Epithelial cell of esophagus (primary cell): ENCODE measurements around the gene STAT3.
"Not testable (repeated sequence)": the region's sequence is repeated elsewhere in the genome, so short reads cannot be mapped to it uniquely, and the experiment has no call there.

Experiments
- DNase-seq: peaks from one replicate; pipeline ENCODE4 v3.0.0; 2010; ENCODE audit warnings: low read depth
- H3K4me3 ChIP-seq: 2 replicates; pipeline ENCODE4 v1.5.1; 2011; ENCODE audit warnings: mild to moderate bottlenecking, low read length, control low read depth
- CTCF ChIP-seq: IDR thresholded peaks from 2 replicates; pipeline ENCODE4 v1.5.1; 2011; ENCODE audit warnings: low read depth, mild to moderate bottlenecking, low read length, control low read depth, inconsistent platforms; ENCODE audit not compliant: insufficient read depth; ENCODE audit errors: missing control alignments

Gene STAT3

GRCh38 chr17:42266462-42266861 lies 121.8 kb downstream of the STAT3 start:
- no peak overlapping the region for H3K4me3 ChIP-seq
- no peak for DNase-seq
- TF ChIP-seq CTCF, result no peak

GRCh38 chr17:42264366-42264765 lies 123.9 kb downstream of the STAT3 start:
- not testable (repeated sequence) for DNase-seq, H3K4me3 ChIP-seq
